Measurements from ENCODE around the gene NTNG1. TPM values are rescaled to one million over a fixed set of nuclear protein-coding genes. Genes with fewer than 3 reads are reported as not detected.

The NTNG1 gene
- total RNA-seq, 1 donor from 2014 or later: 25.8 TPM

- TF ChIP-seq CTCF (conservative IDR thresholded peaks at IDR 0.05; ENCODE audit: low read depth, low read length): no peak
- DNase-seq (ENCODE audit: low read depth): no peak
- H3K4me3 ChIP-seq (ENCODE audit: low read depth, low read length): no peak overlapping the region
Measured at GRCh38 chr1:107444302-107444701, 303.5 kb downstream of the NTNG1 start.

GRCh38 chr1:107449326-107449725 is 308.5 kb downstream of the NTNG1 start:
- no peak for DNase-seq (ENCODE audit: low read depth)
- H3K4me3 ChIP-seq (ENCODE audit: low read depth, low read length): no peak overlapping the region
- TF ChIP-seq CTCF (conservative IDR thresholded peaks at IDR 0.05; ENCODE audit: low read depth, low read length): no peak

GRCh38 chr1:107450899-107451664 is 310.2 kb downstream of the NTNG1 start:
- DNase-seq (ENCODE audit: low read depth): no peak
- H3K4me3 ChIP-seq (ENCODE audit: low read depth, low read length): no peak overlapping the region
- TF ChIP-seq CTCF (conservative IDR thresholded peaks at IDR 0.05; ENCODE audit: low read depth, low read length): no peak

GRCh38 chr1:107451715-107452114 is 310.9 kb downstream of the NTNG1 start:
- no peak overlapping the region for H3K4me3 ChIP-seq (ENCODE audit: low read depth, low read length)
- DNase-seq (ENCODE audit: low read depth): no peak
- no peak for TF ChIP-seq CTCF (conservative IDR thresholded peaks at IDR 0.05; ENCODE audit: low read depth, low read length)

GRCh38 chr1:107454791-107455190 is 314.0 kb downstream of the NTNG1 start:
- no peak for TF ChIP-seq CTCF (conservative IDR thresholded peaks at IDR 0.05; ENCODE audit: low read depth, low read length)
- no peak for DNase-seq (ENCODE audit: low read depth)

GRCh38 chr1:107457989-107458388 is 317.1 kb downstream of the NTNG1 start:
- H3K4me3 ChIP-seq (ENCODE audit: low read depth, low read length): no peak overlapping the region
- TF ChIP-seq CTCF (conservative IDR thresholded peaks at IDR 0.05; ENCODE audit: low read depth, low read length): no peak
- no peak for DNase-seq (ENCODE audit: low read depth)

More at GRCh38 chr1:107454791-107455190, 314.0 kb downstream of the NTNG1 start:
- H3K4me3 ChIP-seq (ENCODE audit: low read depth, low read length): no peak overlapping the region

All from epithelial cell of proximal tubule (primary cell).